NT2/D1 (cell line): ENCODE data around the gene DEFB118.

Experiments
- DNase-seq: peaks from one replicate; pipeline ENCODE4 v3.0.0-alpha.2; 2011; ENCODE audit warnings: low read depth, low spot score
- H3K27me3 ChIP-seq: 2 replicates; pipeline ENCODE4 v1.6.0; 2011; ENCODE audit warnings: mild to moderate bottlenecking; ENCODE audit not compliant: insufficient read length, insufficient read depth
- H3K36me3 ChIP-seq: 2 replicates; pipeline ENCODE4 v1.6.1; 2011; ENCODE audit warnings: mild to moderate bottlenecking, low read length, mixed read lengths; ENCODE audit not compliant: insufficient read depth, insufficient read length
- H3K4me1 ChIP-seq: 2 replicates; pipeline ENCODE4 v1.5.1; 2011; ENCODE audit not compliant: insufficient read depth, insufficient read length
- H3K4me3 ChIP-seq: 2 replicates; pipeline ENCODE4 v1.5.1; 2011; ENCODE audit warnings: low read depth; ENCODE audit not compliant: insufficient read length
- H3K9ac ChIP-seq: 2 replicates; pipeline ENCODE4 v1.6.0; 2011; ENCODE audit warnings: low read depth; ENCODE audit not compliant: insufficient read length
- H3K9me3 ChIP-seq: 2 replicates; pipeline ENCODE4 v1.5.1; 2011; ENCODE audit warnings: mild to moderate bottlenecking, low read length; ENCODE audit not compliant: insufficient read depth
- SUZ12 ChIP-seq: IDR thresholded peaks from 2 replicates; pipeline ENCODE4 v1.6.1; 2011; ENCODE audit not compliant: insufficient read length, insufficient read depth; ENCODE audit errors: extremely low read depth
- YY1 ChIP-seq: IDR thresholded peaks from 2 replicates; pipeline ENCODE4 v1.6.1; 2011; ENCODE audit not compliant: insufficient read length, insufficient read depth
- ZNF274 ChIP-seq: IDR thresholded peaks from 2 replicates; pipeline ENCODE4 v1.6.1; 2011; ENCODE audit warnings: mild to moderate bottlenecking, low read depth, low read length

DEFB118 gene

DNA sequence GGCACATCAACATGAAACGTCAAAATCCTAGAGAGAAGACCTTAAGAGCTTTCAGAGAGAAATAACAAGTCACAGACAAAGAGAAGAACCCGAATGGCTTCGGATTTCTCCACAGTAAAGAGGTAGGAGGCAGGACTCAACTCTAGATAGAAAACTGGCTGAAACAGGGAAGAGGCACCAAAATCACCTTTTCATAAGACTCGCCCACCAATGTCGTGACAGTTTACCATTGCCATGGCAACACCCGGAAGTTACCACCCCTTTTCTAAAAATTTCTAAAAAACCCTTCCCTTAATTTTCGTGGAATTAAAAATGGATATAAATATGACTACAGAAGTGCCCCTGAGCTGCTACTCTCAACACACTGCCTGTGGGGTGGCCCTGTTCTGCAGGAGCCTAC lies 49.9 kb downstream of the DEFB118 start:
- Histone ChIP-seq H3K4me1 (no peaks in the 10 kb centered on the region), H3K9ac (no peak overlapping the region), H3K4me3 (no peak overlapping the region), H3K27me3 (no peaks in the 10 kb centered on the region), H3K9me3 (no peaks in the 10 kb centered on the region), H3K36me3 (no peaks in the 10 kb centered on the region)
- TF ChIP-seq ZNF274 (no peak), SUZ12 (no peak), YY1 (no peak)
- no peak for DNase-seq
